Tibial artery (tissue), 4 donors: Measurements from ENCODE around the gene CRYGS.
"Not testable (repeated sequence)": the region's sequence is repeated elsewhere in the genome, so short reads cannot be mapped to it uniquely, and the experiment has no call there.

Source experiments
- DNase-seq, 2 donors: peaks; one replicate each; pipeline ENCODE4 v3.0.0-alpha.2; 2019
- H3K27ac ChIP-seq, 2 donors: fragments of 200-600 bp; sonication (generic) in 1 of 2; 1 replicate in 1 of 2; 2 replicates in 1 of 2; pipeline ENCODE4 v1.5.1; 2018 to 2019; ENCODE audit warnings: mild to moderate bottlenecking in 1 of 2
- H3K27me3 ChIP-seq, 2 donors: fragments of 200-600 bp; sonication (generic) in 1 of 2; one replicate each; pipeline versions ENCODE4 v1.5.1 to v1.6.0; 2016 to 2019
- H3K36me3 ChIP-seq, 3 donors: fragments of 200-600 bp; sonication (generic) in 2 of 3; one replicate each; pipeline ENCODE4 v1.5.1; 2016 to 2019; ENCODE audit warnings: mild to moderate bottlenecking in 2 of 3
- H3K4me1 ChIP-seq, 4 donors: fragments of 200-600 bp; sonication (generic) in 2 of 4; 1 replicate in 3 of 4; 2 replicates in 1 of 4; pipeline ENCODE4 v1.5.1; 2016 to 2019
- H3K4me3 ChIP-seq, 2 donors: fragments of 200-600 bp; sonication (generic) in 1 of 2; 1 replicate in 1 of 2; 2 replicates in 1 of 2; pipeline ENCODE4 v1.5.1; 2018 to 2019; ENCODE audit warnings: mild to moderate bottlenecking in 2 of 2
- H3K9me3 ChIP-seq, 3 donors: fragments of 200-600 bp; sonication (generic) in 1 of 3; one replicate each; pipeline ENCODE4 v1.5.1; 2016 to 2019
- CTCF ChIP-seq, 2 experiments: fragments of 200-600 bp in 1 of 2; fragments of 450-650 bp in 1 of 2; IDR thresholded peaks; one replicate each; pipeline ENCODE4 v1.5.1; 2017 to 2019; ENCODE audit warnings: antibody characterized with exemption in 2 of 2, mild to moderate bottlenecking in 1 of 2, moderate library complexity in 1 of 2
- intact Hi-C: fragments of 100-400 bp; cut with DNase I; formaldehyde crosslinking; loops from one replicate; pipeline ENCODE4 v1.15.0; 2023; ENCODE audit warnings: low total_unique reads

The CRYGS gene

GRCh38 chr3:186589121-186589520 lies 44.9 kb upstream of the CRYGS start:
- DNase-seq = no peak
- intact Hi-C loops = no loop called here

GRCh38 chr3:186588632-186589031 lies 44.5 kb upstream of the CRYGS start:
- Histone ChIP-seq H3K27me3 (no peaks in the 10 kb centered on the region), H3K9me3 (no peaks in the 10 kb centered on the region), H3K36me3 (peaks cover 12 to 27% (median 23%) of the 10 kb centered on the region in 3 donors), H3K27ac (no peak overlapping the region), H3K4me1 (no peaks in the 10 kb centered on the region), H3K4me3 (no peak overlapping the region)
- intact Hi-C loops = no loop called here
- DNase-seq = no peak
- TF ChIP-seq CTCF (IDR thresholded peaks at IDR 0.05) = no peak

More at GRCh38 chr3:186589121-186589520, 44.9 kb upstream of the CRYGS start:
- Histone ChIP-seq H3K9me3 (no peaks in the 10 kb centered on the region), H3K27me3 (no peaks in the 10 kb centered on the region), H3K4me1 (no peaks in the 10 kb centered on the region), H3K36me3 (peaks cover 7 to 22% (median 18%) of the 10 kb centered on the region in 3 donors), H3K4me3 (no peak overlapping the region), H3K27ac (no peak overlapping the region)
- TF ChIP-seq CTCF (IDR thresholded peaks at IDR 0.05) = no peak

- no peaks in the 10 kb centered on the region for H3K27me3 ChIP-seq
- H3K36me3 ChIP-seq = peaks cover 26 to 41% (median 37%) of the 10 kb centered on the region in 3 donors
- H3K4me3 ChIP-seq = no peak overlapping the region
- H3K27ac ChIP-seq = no peak overlapping the region
- no peak for DNase-seq
- intact Hi-C loops = no loop called here
- TF ChIP-seq CTCF (IDR thresholded peaks at IDR 0.05) = no peak
- no peaks in the 10 kb centered on the region for H3K4me1 ChIP-seq
- no peaks in the 10 kb centered on the region for H3K9me3 ChIP-seq
These were observed 43.0 kb upstream of the CRYGS start for GRCh38 chr3:186587183-186587582.

- H3K36me3 ChIP-seq = peaks cover 35 to 49% (median 46%) of the 10 kb centered on the region in 3 donors
- intact Hi-C loops, H3K9me3 ChIP-seq: not testable (repeated sequence)
These were observed 42.1 kb upstream of the CRYGS start for GRCh38 chr3:186586245-186586644.

GRCh38 chr3:186583831-186584230 lies 39.7 kb upstream of the CRYGS start:
- no peak overlapping the region for H3K27ac ChIP-seq
- intact Hi-C loops = no loop called here
- no peaks in the 10 kb centered on the region for H3K9me3 ChIP-seq
- H3K4me3 ChIP-seq = no peak overlapping the region
- H3K36me3 ChIP-seq = peaks cover 56 to 70% (median 70%) of the 10 kb centered on the region in 3 donors
- no peaks in the 10 kb centered on the region for H3K4me1 ChIP-seq
- TF ChIP-seq CTCF (IDR thresholded peaks at IDR 0.05) = no peak
- DNase-seq = no peak
- no peaks in the 10 kb centered on the region for H3K27me3 ChIP-seq

More at GRCh38 chr3:186586245-186586644, 42.1 kb upstream of the CRYGS start:
- H3K27ac ChIP-seq, H3K4me3 ChIP-seq, DNase-seq, H3K4me1 ChIP-seq, H3K27me3 ChIP-seq: not testable (repeated sequence)

- H3K4me3 ChIP-seq = no peak overlapping the region
- H3K4me1 ChIP-seq = no peaks in the 10 kb centered on the region
- no peaks in the 10 kb centered on the region for H3K27me3 ChIP-seq
- no peak overlapping the region for H3K27ac ChIP-seq
- DNase-seq = no peak
- intact Hi-C loops = no loop called here
- H3K36me3 ChIP-seq = peaks cover 69 to 83% (median 78%) of the 10 kb centered on the region in 3 donors
- no peaks in the 10 kb centered on the region for H3K9me3 ChIP-seq
- no peak for TF ChIP-seq CTCF (IDR thresholded peaks at IDR 0.05)
These were observed 38.4 kb upstream of the CRYGS start for GRCh38 chr3:186582541-186582940.
